Stomach (tissue), 4 donors: Measurements from ENCODE around the gene CLSTN2.

Source experiments
- CTCF ChIP-seq, 7 experiments: fragments of 450-650 bp in 4 of 7; fragments of 200-600 bp in 3 of 7; sonication (generic) in 3 of 7; IDR thresholded peaks; one replicate each; pipeline ENCODE4 v1.5.1; 2016 to 2019; ENCODE audit warnings: antibody characterized with exemption in 7 of 7, control low read depth in 2 of 7, mild to moderate bottlenecking in 1 of 7
- POLR2A ChIP-seq, 4 donors: fragments of 450-650 bp; IDR thresholded peaks; one replicate each; pipeline ENCODE4 v1.6.1; 2016; ENCODE audit warnings: antibody characterized with exemption in 4 of 4, control low read depth in 2 of 4, mild to moderate bottlenecking in 1 of 4, moderate library complexity in 1 of 4

DNA sequence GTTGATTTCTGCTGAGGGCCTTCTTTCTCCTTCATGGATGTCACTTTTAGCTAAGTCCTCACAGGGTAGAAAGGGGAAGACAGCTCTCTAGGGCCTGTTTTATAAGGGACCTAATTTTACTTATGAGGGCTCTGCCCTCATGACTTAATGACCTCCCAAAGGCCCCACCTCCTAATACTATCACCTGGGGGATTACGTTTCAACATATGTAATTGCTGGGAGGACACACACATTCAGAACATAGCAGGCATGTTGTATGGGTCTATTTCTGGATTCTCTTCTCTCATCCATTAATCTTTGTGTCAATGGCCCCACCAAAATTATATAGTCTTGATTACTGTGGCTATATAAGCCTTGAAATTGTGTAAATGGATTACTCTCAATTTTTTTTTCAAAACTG is 255.0 kb downstream of the CLSTN2 start:
- no peak for TF ChIP-seq CTCF (IDR thresholded peaks at IDR 0.05)
- no peak for TF ChIP-seq POLR2A (IDR thresholded peaks at IDR 0.05)
